ENCODE measurements around the gene LMX1B. TPM values are rescaled to one million over a fixed set of nuclear protein-coding genes. Genes with fewer than 3 reads are reported as not detected.

LMX1B gene
- total RNA-seq, 1 donor from 2014 or later, result 0.27 TPM

DNA sequence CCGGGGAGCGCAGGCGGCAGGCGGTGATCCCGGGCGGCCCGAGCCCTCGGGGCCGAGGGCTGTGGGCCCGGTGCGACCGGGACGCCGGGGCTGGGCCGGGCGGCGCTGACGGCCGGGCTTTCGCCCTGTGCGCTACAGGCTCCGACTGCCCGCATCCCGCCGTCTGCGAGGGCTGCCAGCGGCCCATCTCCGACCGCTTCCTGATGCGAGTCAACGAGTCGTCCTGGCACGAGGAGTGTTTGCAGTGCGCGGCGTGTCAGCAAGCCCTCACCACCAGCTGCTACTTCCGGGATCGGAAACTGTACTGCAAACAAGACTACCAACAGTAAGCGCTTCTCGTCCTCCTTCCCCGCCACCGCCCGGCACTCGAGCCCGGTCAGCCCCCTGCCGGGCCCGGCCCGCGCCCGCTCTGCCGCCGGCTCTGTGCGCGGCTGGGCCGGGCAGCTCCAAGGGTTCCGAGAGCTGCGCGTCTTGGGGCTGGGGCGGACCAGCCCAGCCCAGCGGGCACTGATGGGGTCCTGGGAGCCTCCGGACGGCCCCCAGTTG, 1.6 kb downstream of the LMX1B start:
- DNase-seq (ENCODE audit: extremely low spot score, unreplicated experiment), result no peak
- no peak overlapping the region for H3K4me3 Mint-ChIP-seq (ENCODE audit: unreplicated experiment)
- H3K27ac Mint-ChIP-seq (ENCODE audit: unreplicated experiment), result no peak overlapping the region
- H3K27me3 Mint-ChIP-seq (ENCODE audit: unreplicated experiment), result peaks cover 59% of the 10 kb centered on the region
- H3K9me3 Mint-ChIP-seq (ENCODE audit: unreplicated experiment), result no peaks in the 10 kb centered on the region
- H3K36me3 Mint-ChIP-seq (ENCODE audit: unreplicated experiment), result no peaks in the 10 kb centered on the region
- no peak for TF ChIP-seq CTCF (IDR thresholded peaks at IDR 0.05)
- H3K4me1 Mint-ChIP-seq (ENCODE audit: unreplicated experiment), result peaks cover 17% of the 10 kb centered on the region

- Mint-ChIP-seq H3K36me3 (ENCODE audit: unreplicated experiment) (no peaks in the 10 kb centered on the region), H3K9me3 (ENCODE audit: unreplicated experiment) (no peaks in the 10 kb centered on the region), H3K4me1 (ENCODE audit: unreplicated experiment) (peaks cover 17% of the 10 kb centered on the region), H3K27ac (ENCODE audit: unreplicated experiment) (no peak overlapping the region), H3K4me3 (ENCODE audit: unreplicated experiment) (no peak overlapping the region), H3K27me3 (ENCODE audit: unreplicated experiment) (peaks cover 65% of the 10 kb centered on the region)
- no peak for DNase-seq (ENCODE audit: extremely low spot score, unreplicated experiment)
- no peak for TF ChIP-seq CTCF (IDR thresholded peaks at IDR 0.05)
Observed at GRCh38 chr9:126615791-126616447, 2.2 kb downstream of the LMX1B start.

DNA sequence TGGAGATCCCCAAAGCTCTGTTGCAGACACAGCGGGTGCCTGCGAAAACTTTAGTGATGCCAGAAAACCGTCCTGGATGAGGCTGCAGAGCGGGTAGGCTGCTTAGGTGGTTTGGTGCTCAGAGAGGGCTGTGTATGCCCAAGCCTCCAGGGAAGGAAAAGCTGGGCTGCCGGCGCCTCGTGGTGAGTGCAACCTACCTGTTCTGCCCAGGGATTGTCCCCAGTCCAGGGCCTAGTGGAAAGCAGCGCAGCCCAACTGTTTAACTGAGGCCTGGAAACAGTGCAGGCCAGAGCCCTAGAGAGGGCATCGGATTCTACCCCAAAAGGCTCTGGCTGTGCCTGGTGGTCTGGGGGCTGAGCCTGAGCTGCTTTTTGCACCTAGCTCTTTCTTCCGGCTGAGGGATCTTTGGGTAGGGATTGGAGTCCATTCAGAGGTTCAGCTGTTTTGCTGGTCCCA, 2.8 kb downstream of the LMX1B start:
- H3K4me3 Mint-ChIP-seq (ENCODE audit: unreplicated experiment), result no peak overlapping the region
- no peak for DNase-seq (ENCODE audit: extremely low spot score, unreplicated experiment)
- TF ChIP-seq CTCF (IDR thresholded peaks at IDR 0.05), result no peak
- no peak overlapping the region for H3K27ac Mint-ChIP-seq (ENCODE audit: unreplicated experiment)
- H3K4me1 Mint-ChIP-seq (ENCODE audit: unreplicated experiment), result peaks cover 17% of the 10 kb centered on the region
- H3K36me3 Mint-ChIP-seq (ENCODE audit: unreplicated experiment), result no peaks in the 10 kb centered on the region
- H3K27me3 Mint-ChIP-seq (ENCODE audit: unreplicated experiment), result peaks cover 69% of the 10 kb centered on the region
- H3K9me3 Mint-ChIP-seq (ENCODE audit: unreplicated experiment), result no peaks in the 10 kb centered on the region

GRCh38 chr9:126617003-126617822, 3.5 kb downstream of the LMX1B start:
- Mint-ChIP-seq H3K27me3 (ENCODE audit: unreplicated experiment) (peaks cover 71% of the 10 kb centered on the region), H3K4me3 (ENCODE audit: unreplicated experiment) (no peak overlapping the region), H3K36me3 (ENCODE audit: unreplicated experiment) (no peaks in the 10 kb centered on the region), H3K9me3 (ENCODE audit: unreplicated experiment) (no peaks in the 10 kb centered on the region), H3K27ac (ENCODE audit: unreplicated experiment) (no peak overlapping the region), H3K4me1 (ENCODE audit: unreplicated experiment) (peaks cover 13% of the 10 kb centered on the region)
- TF ChIP-seq CTCF (IDR thresholded peaks at IDR 0.05), result no peak
- no peak for DNase-seq (ENCODE audit: extremely low spot score, unreplicated experiment)

DNA sequence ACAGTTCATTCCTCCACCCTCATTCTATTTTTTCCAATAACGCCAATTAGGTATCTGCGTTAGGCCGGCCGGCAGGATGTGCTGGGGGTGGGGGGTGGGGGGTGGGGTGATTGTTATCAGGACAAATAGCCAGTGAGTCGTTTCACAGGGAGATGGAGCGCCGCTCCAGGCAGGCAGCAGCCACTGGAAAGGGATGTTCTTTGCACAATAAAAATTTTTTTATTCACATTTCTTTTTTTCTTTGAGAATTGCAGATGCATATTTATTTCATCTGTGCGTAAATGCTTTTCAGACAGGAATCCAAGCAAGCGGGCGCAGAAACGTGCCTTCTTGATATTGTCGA, 4.1 kb downstream of the LMX1B start:
- TF ChIP-seq CTCF (IDR thresholded peaks at IDR 0.05), result no peak
- Mint-ChIP-seq H3K27me3 (ENCODE audit: unreplicated experiment) (peaks cover 74% of the 10 kb centered on the region), H3K9me3 (ENCODE audit: unreplicated experiment) (no peaks in the 10 kb centered on the region), H3K27ac (ENCODE audit: unreplicated experiment) (no peak overlapping the region), H3K4me1 (ENCODE audit: unreplicated experiment) (peaks cover 13% of the 10 kb centered on the region), H3K36me3 (ENCODE audit: unreplicated experiment) (no peaks in the 10 kb centered on the region), H3K4me3 (ENCODE audit: unreplicated experiment) (no peak overlapping the region)
- no peak for DNase-seq (ENCODE audit: extremely low spot score, unreplicated experiment)

All from osteocyte (in vitro differentiated cells).